GM12892 (cell line): ENCODE results near the gene ARHGEF2.

Source experiments
- DNase-seq: peaks from one replicate; pipeline ENCODE4 v3.0.0; 2011; ENCODE audit not compliant: insufficient read length
- FAIRE-seq: peaks from 2 replicates; lab custom pipeline; 2011; peaks lifted over from hg19 to GRCh38; lab: Jason Lieb, UNC
- POLR2A ChIP-seq: IDR thresholded peaks from 2 replicates; pipeline ENCODE4 v1.6.1; 2011; ENCODE audit warnings: low read depth, low read length, control low read depth
- POLR2AphosphoS5 ChIP-seq: IDR thresholded peaks from 2 replicates; pipeline ENCODE4 v1.6.1; 2011; ENCODE audit warnings: low read depth, low read length, control low read depth
- TAF1 ChIP-seq: IDR thresholded peaks from 2 replicates; pipeline ENCODE4 v1.6.1; 2011; ENCODE audit warnings: low read depth, mild to moderate bottlenecking, control low read depth, low read length, borderline replicate concordance

Gene ARHGEF2

DNA sequence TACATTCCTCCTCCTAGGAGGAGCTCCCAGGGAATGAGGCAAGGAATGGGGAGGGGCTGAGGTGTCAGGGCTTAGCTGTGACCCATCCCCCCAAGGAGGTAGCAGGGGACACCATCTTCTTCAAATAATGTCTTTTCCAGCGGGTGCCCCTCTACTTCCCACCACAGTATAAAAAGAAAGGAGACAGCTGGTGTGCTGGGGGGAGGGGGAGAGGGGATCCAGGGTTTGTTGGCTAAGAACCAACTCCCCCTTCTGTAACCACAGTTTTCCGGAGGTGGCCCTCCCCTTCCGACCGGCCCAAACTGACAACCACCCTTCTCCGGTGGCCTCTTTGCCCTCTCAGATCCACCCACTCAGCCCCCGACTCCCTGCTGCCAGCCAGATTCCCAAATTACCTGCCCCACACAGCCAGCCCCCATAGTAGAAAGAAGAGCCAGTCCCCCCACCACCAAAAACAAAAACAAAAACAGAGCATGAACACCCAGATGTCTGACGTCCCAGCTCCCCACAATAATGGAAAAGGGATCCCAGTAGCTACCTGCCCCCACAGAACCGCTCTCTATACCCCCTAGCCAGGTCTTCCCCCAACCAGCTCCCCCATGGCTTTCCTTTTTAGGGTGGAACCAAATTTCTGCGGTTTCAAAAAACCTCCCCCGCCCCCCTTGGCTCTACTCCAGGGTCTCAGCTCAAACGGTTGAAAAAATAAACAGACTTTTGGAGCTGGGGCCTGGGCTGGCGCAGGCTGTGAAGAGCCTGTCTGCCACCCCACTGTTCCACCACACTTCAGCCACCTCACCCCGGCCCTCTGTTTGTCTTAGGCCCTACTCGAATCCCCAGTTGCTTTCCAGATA, 2.1 kb downstream of the ARHGEF2 start:
- no peak for DNase-seq
- FAIRE-seq: no peak
- TF ChIP-seq POLR2AphosphoS5: peak; percentile 7; the same call in 1 of the 2 replicates
- no peak for TF ChIP-seq TAF1

GRCh38 chr1:155975375-155976061, 2.8 kb downstream of the ARHGEF2 start:
- FAIRE-seq (no peak), DNase-seq (no peak)
- TF ChIP-seq POLR2AphosphoS5: no peak
- TF ChIP-seq POLR2A: no peak

GRCh38 chr1:155974208-155975115, 3.9 kb downstream of the ARHGEF2 start:
- no peak for FAIRE-seq
- no peak for DNase-seq
- TF ChIP-seq TAF1 (no peak), POLR2AphosphoS5 (0 out of 2 replicates have a peak, but pooled peaks have one; percentile 2), POLR2A (no peak)

GRCh38 chr1:155973723-155974122, 4.6 kb downstream of the ARHGEF2 start:
- no peak for FAIRE-seq
- no peak for DNase-seq
- no peak for TF ChIP-seq POLR2AphosphoS5
- TF ChIP-seq TAF1: no peak
- no peak for TF ChIP-seq POLR2A

- FAIRE-seq (no peak), DNase-seq (no peak)
- TF ChIP-seq POLR2A (no peak; the same call in 1 of the 2 replicates), POLR2AphosphoS5 (no peak), TAF1 (no peak)
Measured at GRCh38 chr1:155971910-155972809, 6.2 kb downstream of the ARHGEF2 start.

GRCh38 chr1:155970531-155971167, 7.7 kb downstream of the ARHGEF2 start:
- TF ChIP-seq TAF1: no peak
- no peak for TF ChIP-seq POLR2AphosphoS5
- no peak for TF ChIP-seq POLR2A
- DNase-seq: peak; percentile 79
- FAIRE-seq: peak; percentile 85

DNA sequence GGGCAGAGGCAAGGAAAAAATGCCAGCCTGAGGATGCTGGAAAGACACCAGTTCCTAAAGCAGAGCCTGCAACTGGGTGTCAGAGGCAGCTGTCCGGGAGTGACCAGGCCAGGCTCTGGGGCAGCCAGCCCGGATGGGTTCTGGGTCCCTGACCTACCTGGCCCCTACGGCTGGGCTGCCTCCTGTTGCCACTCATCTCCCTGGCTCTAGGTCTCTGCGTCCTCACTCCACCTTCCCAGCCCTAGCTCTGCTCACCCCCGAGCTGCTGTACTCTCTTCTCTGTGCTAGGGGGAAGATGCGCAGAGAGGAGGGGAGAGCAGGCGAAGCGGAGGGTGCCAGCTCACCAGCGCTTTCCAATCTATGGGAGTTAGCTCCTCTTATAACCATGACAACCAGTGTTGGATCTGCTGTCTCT, 9.0 kb downstream of the ARHGEF2 start:
- DNase-seq (no peak), FAIRE-seq (no peak)
- TF ChIP-seq TAF1 (no peak), POLR2A (peak; percentile 39; the same call in 1 of the 2 replicates)

- TF ChIP-seq POLR2A (no peak), TAF1 (no peak), POLR2AphosphoS5 (no peak)
- FAIRE-seq (no peak), DNase-seq (no peak)
Measured at GRCh38 chr1:155968670-155969069, 9.7 kb downstream of the ARHGEF2 start.

- TF ChIP-seq POLR2AphosphoS5: no peak
- TF ChIP-seq POLR2A: no peak
- no peak for TF ChIP-seq TAF1
- DNase-seq (no peak), FAIRE-seq (no peak)
Measured at GRCh38 chr1:155968051-155968400, 10.3 kb downstream of the ARHGEF2 start.

DNA sequence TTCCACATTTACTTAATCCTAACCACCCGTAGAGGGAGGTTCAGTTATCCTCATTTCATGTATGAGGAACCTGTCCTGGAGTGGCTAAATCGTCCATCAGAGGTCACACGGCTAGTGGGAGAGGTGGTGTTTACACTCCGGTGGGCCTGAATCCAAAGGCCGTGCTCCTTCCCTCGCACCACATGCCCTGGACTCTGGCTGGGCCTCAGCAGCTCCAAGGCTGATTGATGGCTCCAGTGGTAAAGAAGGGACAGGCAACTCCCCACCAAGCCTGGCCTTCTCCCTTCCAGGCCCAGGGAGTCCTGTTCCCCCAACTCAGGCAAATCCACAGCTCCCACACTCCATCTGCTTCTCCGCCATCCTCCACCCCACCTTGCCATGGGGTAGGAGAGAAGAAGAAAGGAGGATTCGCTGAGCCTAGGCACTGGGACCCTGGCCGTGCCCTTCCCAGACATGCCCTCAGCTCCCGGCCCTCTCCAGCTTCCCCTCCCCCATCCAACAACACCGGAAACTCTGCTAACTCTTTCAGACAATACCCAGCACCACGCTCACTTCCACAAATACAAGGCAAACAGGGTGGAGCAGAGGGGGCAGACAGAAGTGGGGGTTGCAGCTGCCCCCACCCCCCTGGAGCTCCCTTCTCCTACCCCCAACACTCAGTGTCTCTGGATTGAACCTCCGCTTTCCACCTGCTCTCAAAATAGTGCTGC, 10.9 kb downstream of the ARHGEF2 start:
- no peak for FAIRE-seq
- TF ChIP-seq POLR2AphosphoS5 (no peak), TAF1 (no peak), POLR2A (no peak)
- DNase-seq: no peak
